H1 (cell line): ENCODE measurements around the gene SIPA1L2. TPM values are rescaled to one million over a fixed set of nuclear protein-coding genes. Genes with fewer than 3 reads are reported as not detected.

Experiments used
- CTCF ChIA-PET: fragments of 300-600 bp; sonication (Branson Sonifier 250); formaldehyde crosslinking; loops from one replicate; lab custom pipeline; 2021; ENCODE audit not compliant: partially characterized antibody; lab: Charles Lee
- POLR2A ChIA-PET: fragments of 300-600 bp; sonication (Branson Sonifier 250); formaldehyde crosslinking; loops from one replicate; lab custom pipeline; 2021; ENCODE audit warnings: inconsistent platforms; ENCODE audit not compliant: partially characterized antibody; lab: Charles Lee
- DNase-seq, 2 experiments: peaks; one replicate each; pipeline versions ENCODE4 v3.0.0 to v3.0.0-alpha.2; 2010 to 2022; ENCODE audit warnings: low spot score in 2 of 2, low read depth in 1 of 2, mixed read lengths in 1 of 2
- FAIRE-seq: peaks from 2 replicates; lab custom pipeline; 2011; peaks lifted over from hg19 to GRCh38; lab: Jason Lieb, UNC
- H2AFZ ChIP-seq: 2 replicates; pipeline ENCODE4 v1.8.1; 2012; ENCODE audit warnings: low read length, inconsistent platforms
- H2AK5ac ChIP-seq: 2 replicates; pipeline ENCODE4 v1.6.1; 2013; ENCODE audit warnings: low read depth, low read length
- H2BK120ac ChIP-seq: replicated peaks from 2 replicates; pipeline ENCODE3; 2013; ENCODE audit warnings: low read depth, low read length, inconsistent platforms
- H2BK12ac ChIP-seq: 2 replicates; pipeline ENCODE4 v1.6.1; 2013; ENCODE audit warnings: low read depth, low read length
- H2BK15ac ChIP-seq: 2 replicates; pipeline ENCODE4 v1.6.1; 2013; ENCODE audit warnings: low read length
- H2BK20ac ChIP-seq: 2 replicates; pipeline ENCODE4 v1.6.1; 2013; ENCODE audit warnings: low read length
- H2BK5ac ChIP-seq: 2 replicates; pipeline ENCODE4 v1.6.1; 2013; ENCODE audit warnings: low read depth, low read length
- H3K14ac ChIP-seq: 2 replicates; pipeline ENCODE4 v1.6.1; 2013; ENCODE audit warnings: inconsistent platforms; ENCODE audit not compliant: insufficient read length
- H3K18ac ChIP-seq: 2 replicates; pipeline ENCODE4 v1.6.1; 2013; ENCODE audit warnings: low read length; ENCODE audit errors: extremely low read depth
- H3K23ac ChIP-seq: 2 replicates; pipeline ENCODE4 v1.6.1; 2013; ENCODE audit warnings: inconsistent platforms; ENCODE audit not compliant: insufficient read length
- H3K23me2 ChIP-seq: 2 replicates; pipeline ENCODE4 v1.6.1; 2013; ENCODE audit warnings: low read depth, low read length
- H3K27ac ChIP-seq: 2 replicates; pipeline ENCODE4 v1.6.1; 2011; ENCODE audit warnings: low read depth, low read length, inconsistent platforms
- H3K27me3 ChIP-seq, 4 experiments: replicated peaks in 1 of 4; 1 replicate in 1 of 4; 2 replicates in 3 of 4; pipeline versions ENCODE4 v1.6.1 to v1.8.1; 2011 to 2013; ENCODE audit warnings: low read length in 3 of 4, mild to moderate bottlenecking in 3 of 4, inconsistent platforms in 2 of 4, mixed read lengths in 2 of 4, moderate library complexity in 1 of 4; ENCODE audit not compliant: control insufficient read depth in 3 of 4, insufficient read depth in 3 of 4; ENCODE audit errors: extremely low read depth in 1 of 4
- H3K36me3 ChIP-seq, 4 experiments: 2 replicates each; pipeline versions ENCODE4 v1.6.1 to v1.8.1; 2011 to 2013; ENCODE audit warnings: mild to moderate bottlenecking in 4 of 4, low read length in 3 of 4, moderate library complexity in 2 of 4, control low read depth in 1 of 4, inconsistent platforms in 1 of 4; ENCODE audit not compliant: insufficient read depth in 4 of 4, control insufficient read depth in 2 of 4
- H3K4ac ChIP-seq: replicated peaks from 2 replicates; pipeline ENCODE3; 2013; ENCODE audit warnings: low read length, low read depth, mixed read lengths, inconsistent platforms; ENCODE audit not compliant: insufficient read length
- H3K4me1 ChIP-seq, 4 experiments: replicated peaks in 1 of 4; 1 replicate in 1 of 4; 2 replicates in 3 of 4; pipeline versions ENCODE4 v1.6.1 to v1.8.1; 2011 to 2013; ENCODE audit warnings: low read length in 3 of 4, inconsistent platforms in 2 of 4, mixed read lengths in 1 of 4; ENCODE audit not compliant: insufficient read depth in 4 of 4, control insufficient read depth in 3 of 4
- H3K4me2 ChIP-seq, 2 experiments: 2 replicates each; pipeline versions ENCODE4 v1.6.1 to v1.8.1; 2011 to 2013; ENCODE audit warnings: low read depth in 2 of 2, low read length in 2 of 2, control low read depth in 1 of 2, inconsistent platforms in 1 of 2, mild to moderate bottlenecking in 1 of 2; ENCODE audit not compliant: insufficient read depth in 1 of 2
- H3K4me3 ChIP-seq, 4 experiments: fragments of 200-600, 300-600 bp in 1 of 4; sonication (generic), shearing (Covaris generic), sonication (Bioruptor Twin) in 1 of 4; 2 replicates each; pipeline versions ENCODE4 v1.5.1 to v1.8.1; 2011 to 2016; ENCODE audit warnings: low read length in 4 of 4, low read depth in 3 of 4, control low read depth in 2 of 4, inconsistent platforms in 2 of 4, mild to moderate bottlenecking in 2 of 4, mixed read lengths in 1 of 4, moderate library complexity in 1 of 4; ENCODE audit not compliant: insufficient read depth in 2 of 4; ENCODE audit errors: extremely low read depth in 1 of 4
- H3K56ac ChIP-seq: replicated peaks from 2 replicates; pipeline ENCODE3; 2013; ENCODE audit warnings: low read depth, mild to moderate bottlenecking, mixed read lengths, low read length, inconsistent platforms; ENCODE audit not compliant: insufficient read length
- H3K79me1 ChIP-seq: 2 replicates; pipeline ENCODE4 v1.6.1; 2013; ENCODE audit warnings: low read depth, low read length, control low read depth
- H3K79me2 ChIP-seq, 2 experiments: 2 replicates each; pipeline versions ENCODE4 v1.6.1 to v1.8.1; 2012 to 2013; ENCODE audit warnings: low read length in 2 of 2, mild to moderate bottlenecking in 2 of 2, inconsistent platforms in 1 of 2; ENCODE audit not compliant: insufficient read depth in 2 of 2, control insufficient read depth in 1 of 2
- H3K9ac ChIP-seq, 4 experiments: replicated peaks in 1 of 4; 1 replicate in 1 of 4; 2 replicates in 3 of 4; pipeline versions ENCODE4 v1.6.1 to v1.8.1; 2011 to 2013; ENCODE audit warnings: low read depth in 3 of 4, low read length in 3 of 4, control low read depth in 2 of 4, mild to moderate bottlenecking in 2 of 4, moderate library complexity in 2 of 4, inconsistent platforms in 1 of 4; ENCODE audit errors: extremely low read depth in 1 of 4
- H3K9me3 ChIP-seq, 2 experiments: 2 replicates each; pipeline versions ENCODE4 v1.6.1 to v1.8.1; 2012 to 2013; ENCODE audit warnings: mild to moderate bottlenecking in 2 of 2, moderate library complexity in 2 of 2, control low read depth in 1 of 2, inconsistent platforms in 1 of 2, low read depth in 1 of 2, low read length in 1 of 2, mixed read lengths in 1 of 2; ENCODE audit not compliant: insufficient read depth in 2 of 2
- H4K20me1 ChIP-seq, 2 experiments: replicated peaks in 1 of 2; 2 replicates each; pipeline versions ENCODE3 to v1.8.1; 2011 to 2013; ENCODE audit warnings: inconsistent platforms in 2 of 2, low read length in 2 of 2, mild to moderate bottlenecking in 1 of 2; ENCODE audit not compliant: insufficient read depth in 2 of 2, control insufficient read depth in 1 of 2
- H4K5ac ChIP-seq: 2 replicates; pipeline ENCODE4 v1.6.1; 2013; ENCODE audit warnings: low read length, low read depth, mixed read lengths, inconsistent platforms; ENCODE audit not compliant: insufficient read length
- H4K8ac ChIP-seq: 2 replicates; pipeline ENCODE4 v1.8.0; 2013; ENCODE audit warnings: mild to moderate bottlenecking, moderate library complexity, low read length, inconsistent platforms; ENCODE audit not compliant: insufficient read depth; ENCODE audit errors: extremely low read depth
- H4K91ac ChIP-seq: replicated peaks from 2 replicates; pipeline ENCODE3; 2013; ENCODE audit warnings: low read length, mixed read lengths, inconsistent platforms; ENCODE audit not compliant: insufficient read length
- BCL11A ChIP-seq, 2 experiments: IDR thresholded peaks; one replicate each; pipeline ENCODE4 v1.6.1; 2011; ENCODE audit warnings: low read depth in 2 of 2, low read length in 2 of 2, mild to moderate bottlenecking in 2 of 2
- CEBPB ChIP-seq: IDR thresholded peaks from 2 replicates; pipeline ENCODE4 v1.6.1; 2012; ENCODE audit warnings: low read depth, low read length
- HDAC2 ChIP-seq, 2 experiments: fragments of 300-600 bp in 1 of 2; sonication (generic) in 1 of 2; IDR thresholded peaks; 2 replicates each; pipeline ENCODE4 v1.6.1; 2011 to 2012; ENCODE audit warnings: low read depth in 2 of 2, low read length in 2 of 2, mild to moderate bottlenecking in 2 of 2, moderate library complexity in 2 of 2, borderline replicate concordance in 1 of 2, inconsistent platforms in 1 of 2
- HDAC6 ChIP-seq: IDR thresholded peaks from one replicate; pipeline ENCODE4 v1.7.1; 2012; ENCODE audit warnings: low read depth, mild to moderate bottlenecking, inconsistent platforms, low read length, moderate library complexity
- KDM5A ChIP-seq: fragments of 200-600 bp; IDR thresholded peaks from 2 replicates; pipeline ENCODE4 v1.7.1; 2012; ENCODE audit warnings: mild to moderate bottlenecking, low read length, inconsistent platforms, mixed read lengths
- RBBP5 ChIP-seq: IDR thresholded peaks from 2 replicates; pipeline ENCODE4 v1.7.1; 2012; ENCODE audit warnings: low read depth, mild to moderate bottlenecking, inconsistent platforms, low read length, moderate library complexity, borderline replicate concordance
- RNF2 ChIP-seq: fragments of 200-900, 300-1000 bp; sonication (generic); IDR thresholded peaks from 2 replicates; pipeline ENCODE4 v1.7.1; 2016; ENCODE audit warnings: borderline replicate concordance, low read depth, mild to moderate bottlenecking, antibody characterized with exemption, low read length; ENCODE audit not compliant: poor library complexity, severe bottlenecking; ENCODE audit errors: missing control alignments
- RXRA ChIP-seq: IDR thresholded peaks from 2 replicates; pipeline ENCODE4 v1.6.1; 2011; ENCODE audit warnings: low read depth, mild to moderate bottlenecking, low read length, moderate library complexity; ENCODE audit not compliant: insufficient read depth
- SAP30 ChIP-seq: fragments of 300-600 bp; sonication (generic); IDR thresholded peaks from 2 replicates; pipeline ENCODE4 v1.7.1; 2012; ENCODE audit warnings: low read length, moderate library complexity, mild to moderate bottlenecking, inconsistent platforms; ENCODE audit not compliant: insufficient read depth, insufficient replicate concordance
- SP4 ChIP-seq: IDR thresholded peaks from 2 replicates; pipeline ENCODE4 v1.6.1; 2012; ENCODE audit warnings: low read length, inconsistent platforms
- SUZ12 ChIP-seq: fragments of 200-600 bp; sonication (generic); IDR thresholded peaks from 2 replicates; pipeline ENCODE4 v1.6.1; 2012; ENCODE audit warnings: mild to moderate bottlenecking, inconsistent platforms, low read length, moderate library complexity, mixed read lengths
- TBP ChIP-seq: IDR thresholded peaks from 2 replicates; pipeline ENCODE4 v1.6.1; 2011; ENCODE audit warnings: low read depth, low read length, improper control_type of control experiment
- YY1 ChIP-seq: IDR thresholded peaks from 2 replicates; pipeline ENCODE4 v1.6.1; 2011; ENCODE audit warnings: low read depth, mild to moderate bottlenecking, low read length
- ZNF274 ChIP-seq: IDR thresholded peaks from 2 replicates; pipeline ENCODE4 v1.7.0; 2012; ENCODE audit warnings: low read length, borderline replicate concordance; ENCODE audit errors: extremely low read depth
- WGBS, 2 experiments: shearing (Covaris generic) in 1 of 2; methylation state at CpG; one replicate each; pipeline versions ENCODE4 v1.1.6 to v1.1.7; 2013 to 2015; ENCODE audit warnings: low lambda C conversion rate in 2 of 2, mixed read lengths in 2 of 2, inconsistent platforms in 1 of 2, low coverage in 1 of 2, missing lambda C conversion rate in 1 of 2; ENCODE audit not compliant: insufficient replicate concordance in 2 of 2, insufficient coverage in 1 of 2, insufficient read length in 1 of 2; ENCODE audit errors: extremely low coverage in 1 of 2, missing lambda C conversion rate in 1 of 2; 5-methylcytosine and 5-hydroxymethylcytosine counted together
- polyA plus RNA-seq, 7 experiments: library from polyadenylated mRNA; depleted of rRNA in 3 of 7; stranded (reverse) in 5 of 7; unstranded in 2 of 7; fragments of >200 nt in 5 of 7; fragments of 200-250 nt in 2 of 7; gene quantifications; 1 replicate in 5 of 7; 2 replicates in 1 of 7; 4 replicates in 1 of 7; pipeline versions ENCODE4 v1.2.1 to v1.2.3, GENCODE V29; 2011 to 2013; ENCODE audit warnings: missing spikeins in 2 of 7, mixed read lengths in 2 of 7
- total RNA-seq: library from RNA; stranded (reverse); fragmentation: NEBNext Ultra II Directional; extraction: Animal tissue kit (Norgen Biotek cat#: 25700); gene quantifications from 2 replicates; pipeline ENCODE4 v1.2.1, GENCODE V29; 2021

The SIPA1L2 gene
- total and polyA plus RNA-seq, 2 of the 8 experiments (the other 6 are each of a cell fraction or from before 2014, with no cell fraction given) = 7.7 to 13.2 TPM

- Histone ChIP-seq H3K4me3 (no peak overlapping the region), H4K20me1 (no peaks in the 10 kb centered on the region), H3K27me3 (no peaks in the 10 kb centered on the region), H3K23me2 (no peaks in the 10 kb centered on the region), H2AFZ (no peak overlapping the region), H3K4me2 (no peak overlapping the region), H4K91ac (no peak overlapping the region), H2BK5ac (no peak overlapping the region), H3K4ac (no peak overlapping the region), H2BK120ac (no peak overlapping the region), H3K23ac (no peak overlapping the region), H3K14ac (no peak overlapping the region), H3K36me3 (no peaks in the 10 kb centered on the region), H3K79me1 (no peaks in the 10 kb centered on the region), H3K9ac (no peak overlapping the region), H2BK20ac (no peak overlapping the region), H4K8ac (no peak overlapping the region), H2BK15ac (no peak overlapping the region), H3K56ac (no peak overlapping the region), H4K5ac (no peak overlapping the region), H3K18ac (no peak overlapping the region), H2AK5ac (no peak overlapping the region), H3K79me2 (no peaks in the 10 kb centered on the region), H3K4me1 (peaks cover 2 to 10% (median 5%) of the 10 kb centered on the region in 4 experiments; a peak in 6 of 7 replicates), H3K9me3 (no peaks in the 10 kb centered on the region), H2BK12ac (no peak overlapping the region), H3K27ac (no peak overlapping the region)
- DNase-seq = no peak
- WGBS, 2 experiments = 92% methylated on average over 1 of the region's 1 CpG; no CpG with 5 or more reads in 1 of the 2 experiments
- POLR2A ChIA-PET = no interaction called here
- FAIRE-seq = no peak
- CTCF ChIA-PET = interaction anchor here (1.4 kb wide), 1 partner anchor 19 kb away, joined by 5 read pairs; no protein-coding TSS in a partner anchor
- TF ChIP-seq KDM5A (no peak), BCL11A (IDR thresholded peaks at IDR 0.05; ENCODE audit: low read depth in 2 of 2, low read length in 2 of 2) (no peak), HDAC6 (no peak), RBBP5 (no peak), ZNF274 (no peak), RXRA (no peak), SUZ12 (no peak), CEBPB (no peak), YY1 (no peak), RNF2 (no peak), SP4 (no peak), SAP30 (no peak), HDAC2 (IDR thresholded peaks at IDR 0.05; ENCODE audit: borderline replicate concordance in 1 of 2, low read depth in 2 of 2, low read length in 2 of 2) (no peak), TBP (no peak)
Observed at GRCh38 chr1:232581932-232582331, 48.0 kb downstream of the SIPA1L2 start.
